Jurkat, Clone E6-1 (cell line): Measurements from ENCODE around the gene JUP.
A peak's percentile ranks its signal among the peaks of the same experiment; 100 is the strongest.

Experiments used
- DNase-seq: peaks from one replicate; pipeline ENCODE4 v3.0.0-alpha.2; 2011; ENCODE audit warnings: low read depth, low spot score
- H3K4me3 ChIP-seq: 2 replicates; pipeline ENCODE4 v1.5.1; 2011; ENCODE audit warnings: mild to moderate bottlenecking, low read length, control low read depth, moderate library complexity

Gene JUP

GRCh38 chr17:41811549-41812380 is 25.3 kb upstream of the JUP start, which contains the start of gene P3H4:
Gene P3H4 (minus strand): TSS chr17:41811949. CDS start chr17:41811915, 34 bp downstream.
- DNase-seq: peak; percentile 47
- peak within 1 kb of the TSS; percentile 55 for H3K4me3 ChIP-seq

- peak overlapping the region; percentile 55 for H3K4me3 ChIP-seq
- DNase-seq: no peak
Observed at GRCh38 chr17:41810659-41811548, 24.4 kb upstream of the JUP start.

DNA sequence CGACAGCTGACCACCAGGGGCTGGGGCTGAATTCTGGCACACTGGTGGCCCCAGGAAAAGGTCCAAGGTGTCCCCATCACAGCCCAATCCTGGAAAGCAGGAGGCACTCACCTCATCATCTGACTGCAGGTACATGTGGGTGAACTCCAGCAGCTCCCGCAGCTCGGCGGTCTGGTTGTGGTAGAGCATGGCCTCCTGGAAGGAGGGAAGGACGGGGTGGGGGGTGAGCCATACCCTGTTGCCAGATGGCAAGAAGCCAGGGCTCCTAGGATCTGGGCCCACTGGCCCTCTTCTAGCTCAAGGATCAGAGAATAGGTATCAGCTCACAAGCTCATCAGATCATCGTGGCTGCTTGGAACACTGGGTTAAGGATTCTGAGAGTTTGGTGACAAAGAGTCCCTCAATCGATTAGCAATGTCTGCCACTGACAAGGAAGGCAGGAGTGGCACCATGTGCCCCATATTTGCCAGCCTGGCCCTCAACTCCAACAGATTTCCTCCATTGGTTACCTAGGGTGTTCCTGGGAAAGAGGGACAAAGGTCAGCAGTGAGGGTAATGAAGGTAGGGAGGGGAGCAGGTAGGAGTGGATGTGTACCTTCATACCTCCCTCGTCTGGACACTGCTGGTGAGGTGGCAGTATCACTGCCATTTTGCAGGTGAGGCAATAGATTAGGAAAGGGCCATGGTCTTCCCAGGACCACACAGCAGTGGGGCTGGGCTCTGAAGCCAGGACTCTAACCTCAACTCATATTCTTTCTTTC is 20.4 kb upstream of the JUP start:
- no peak for DNase-seq

GRCh38 chr17:41803049-41804020 is 16.8 kb upstream of the JUP start:
- DNase-seq: no peak

More for the DNA sequence above, 20.4 kb upstream of the JUP start:
- H3K4me3 ChIP-seq: no peak overlapping the region

DNA sequence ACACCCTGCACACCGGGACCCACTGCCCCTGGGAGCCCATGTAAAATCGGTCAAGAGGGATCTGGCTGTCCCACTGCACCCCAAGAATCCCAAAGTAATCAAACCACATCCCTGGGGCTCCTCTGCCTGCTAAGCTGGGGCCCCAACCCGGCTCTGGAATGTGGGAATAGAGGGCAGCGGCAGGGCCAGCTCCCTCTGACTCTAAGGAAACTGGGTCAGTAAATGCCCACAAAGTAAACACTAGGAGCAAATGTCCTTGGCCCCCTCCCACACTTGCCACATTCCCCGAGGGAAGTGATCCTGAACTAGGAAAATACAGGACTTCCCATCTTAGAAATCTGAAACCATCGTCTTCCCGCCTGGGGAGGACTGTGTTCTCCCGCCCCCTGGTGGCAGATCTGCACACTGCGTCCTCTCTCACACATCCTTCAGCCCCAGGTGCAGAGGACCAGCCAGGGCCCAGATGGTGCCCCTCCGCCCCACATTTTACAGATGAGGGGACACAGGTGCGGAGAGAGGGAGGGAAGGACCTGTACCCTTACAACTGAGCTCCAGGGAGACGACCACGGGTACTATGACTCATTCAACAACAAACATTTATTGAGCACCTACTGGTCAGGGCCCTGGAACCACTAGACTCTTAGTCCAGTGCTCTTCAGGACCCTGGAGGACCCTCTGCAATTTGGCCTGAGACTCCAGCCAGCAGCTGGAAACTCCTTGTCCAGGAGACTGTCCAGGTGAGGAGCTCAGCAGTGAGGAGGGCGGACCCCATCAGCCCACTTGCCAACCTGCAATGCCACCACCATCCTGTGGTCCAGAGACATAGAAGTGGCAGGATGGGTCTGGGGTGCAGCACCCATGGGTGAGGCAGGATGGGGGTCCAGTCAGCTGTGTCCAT is 15.1 kb upstream of the JUP start:
- peak; percentile 53 for DNase-seq
- H3K4me3 ChIP-seq: no peak overlapping the region

More at GRCh38 chr17:41803049-41804020, 16.8 kb upstream of the JUP start:
- no peak overlapping the region for H3K4me3 ChIP-seq

- DNase-seq: no peak
Observed at GRCh38 chr17:41800601-41801373, 14.3 kb upstream of the JUP start.

DNA sequence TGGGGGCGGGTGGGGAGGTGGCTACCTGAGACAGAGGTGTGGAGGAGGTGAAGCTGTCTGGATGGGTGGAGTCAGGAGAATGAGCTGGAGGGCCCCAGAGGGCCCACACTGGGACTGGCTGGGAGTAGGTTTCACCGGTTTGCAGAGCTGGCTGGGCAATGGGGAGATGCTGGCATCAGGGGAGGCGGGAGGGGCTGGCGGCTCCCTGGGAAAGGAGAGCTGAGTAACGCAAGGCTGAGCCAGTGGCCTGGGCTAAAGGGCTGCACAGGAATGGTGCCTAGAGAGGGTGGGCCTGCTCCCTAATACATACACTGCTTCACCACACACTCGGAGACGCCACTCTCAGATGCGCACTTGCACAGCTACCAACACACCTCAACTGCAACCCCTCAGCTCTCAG is 12.9 kb upstream of the JUP start:
- no peak for DNase-seq
- H3K4me3 ChIP-seq: no peak overlapping the region

More at GRCh38 chr17:41800601-41801373, 14.3 kb upstream of the JUP start:
- no peak overlapping the region for H3K4me3 ChIP-seq

DNA sequence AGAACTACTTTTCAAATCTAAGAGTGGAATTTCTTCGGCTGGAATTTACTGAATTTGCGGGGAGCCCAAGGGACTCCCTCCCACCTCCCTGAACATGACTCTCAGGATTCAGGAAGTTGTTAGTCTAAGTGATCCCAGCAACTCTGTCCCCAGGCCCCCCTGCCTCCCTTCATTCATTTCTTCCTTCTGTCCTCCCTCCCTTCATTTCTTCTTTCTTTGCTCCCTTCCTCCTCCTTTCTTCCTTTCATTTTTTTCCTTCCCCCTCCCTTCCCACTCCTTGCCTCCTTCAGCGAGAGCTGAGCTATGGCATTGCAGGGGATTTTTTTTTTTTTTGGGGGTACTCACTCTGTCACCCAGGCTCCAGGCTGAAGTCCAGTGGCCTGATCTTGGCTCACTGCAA is 10.9 kb upstream of the JUP start:
- no peak for DNase-seq
- no peak overlapping the region for H3K4me3 ChIP-seq

DNA sequence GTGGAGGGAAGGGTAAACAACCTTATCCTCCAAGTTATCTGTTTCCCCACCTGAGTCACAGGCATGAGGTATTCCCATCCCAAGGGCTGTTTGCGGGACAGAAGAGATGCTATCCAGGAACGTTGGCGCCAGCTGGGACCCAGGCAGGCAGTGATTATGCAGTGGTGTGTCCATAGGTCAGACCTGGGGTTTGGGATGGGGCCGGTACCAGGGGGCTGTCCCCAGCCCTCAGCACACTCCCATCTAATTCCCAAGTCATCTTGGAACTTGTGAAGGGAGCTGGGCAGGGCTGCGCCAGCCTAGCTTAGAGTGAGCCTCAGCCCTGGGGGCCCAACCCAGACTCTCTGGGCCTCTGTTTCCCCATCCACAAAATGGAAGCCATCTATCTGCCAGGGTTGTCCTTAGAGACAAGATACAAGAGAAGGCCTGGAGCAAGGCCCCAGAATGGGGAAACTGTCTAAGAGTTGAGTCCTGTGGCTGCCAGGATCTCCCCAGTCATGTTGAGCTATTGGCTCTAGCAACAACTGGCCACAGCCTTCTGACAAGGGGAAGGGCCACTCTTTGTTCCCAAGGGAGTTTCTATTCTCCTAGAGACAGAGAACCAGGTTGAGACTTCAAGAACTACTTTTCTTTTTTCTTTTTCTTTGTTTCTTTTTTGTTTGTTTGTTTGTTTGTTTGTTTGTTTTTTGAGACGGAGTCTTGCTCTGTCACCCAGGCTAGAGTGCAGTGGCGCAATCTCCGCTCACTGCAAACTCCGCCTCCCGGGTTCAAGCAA is 9.8 kb upstream of the JUP start:
- no peak for DNase-seq
- no peak overlapping the region for H3K4me3 ChIP-seq

DNA sequence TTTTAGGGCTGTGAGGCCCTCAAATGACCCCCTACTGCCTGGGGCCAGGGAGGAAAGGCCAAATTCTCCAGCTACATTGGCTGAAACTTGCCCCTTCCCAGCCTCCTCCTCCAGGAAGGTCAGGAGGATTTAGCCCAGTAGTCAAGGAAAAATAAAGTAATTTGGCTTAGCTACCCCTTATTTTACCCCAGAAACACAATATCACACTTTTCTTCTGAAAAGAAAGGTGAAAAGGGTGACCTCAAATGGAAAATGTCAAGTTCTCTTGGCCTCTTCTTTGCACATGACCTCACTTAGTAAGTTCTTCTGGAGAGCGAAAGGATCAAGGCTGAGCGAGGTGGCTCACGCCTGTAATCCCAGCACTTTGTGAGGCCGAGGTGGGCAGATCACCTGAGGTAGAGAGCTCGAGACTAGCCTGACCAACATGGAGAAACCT is 8.0 kb upstream of the JUP start:
- H3K4me3 ChIP-seq: no peak overlapping the region
- no peak for DNase-seq

DNA sequence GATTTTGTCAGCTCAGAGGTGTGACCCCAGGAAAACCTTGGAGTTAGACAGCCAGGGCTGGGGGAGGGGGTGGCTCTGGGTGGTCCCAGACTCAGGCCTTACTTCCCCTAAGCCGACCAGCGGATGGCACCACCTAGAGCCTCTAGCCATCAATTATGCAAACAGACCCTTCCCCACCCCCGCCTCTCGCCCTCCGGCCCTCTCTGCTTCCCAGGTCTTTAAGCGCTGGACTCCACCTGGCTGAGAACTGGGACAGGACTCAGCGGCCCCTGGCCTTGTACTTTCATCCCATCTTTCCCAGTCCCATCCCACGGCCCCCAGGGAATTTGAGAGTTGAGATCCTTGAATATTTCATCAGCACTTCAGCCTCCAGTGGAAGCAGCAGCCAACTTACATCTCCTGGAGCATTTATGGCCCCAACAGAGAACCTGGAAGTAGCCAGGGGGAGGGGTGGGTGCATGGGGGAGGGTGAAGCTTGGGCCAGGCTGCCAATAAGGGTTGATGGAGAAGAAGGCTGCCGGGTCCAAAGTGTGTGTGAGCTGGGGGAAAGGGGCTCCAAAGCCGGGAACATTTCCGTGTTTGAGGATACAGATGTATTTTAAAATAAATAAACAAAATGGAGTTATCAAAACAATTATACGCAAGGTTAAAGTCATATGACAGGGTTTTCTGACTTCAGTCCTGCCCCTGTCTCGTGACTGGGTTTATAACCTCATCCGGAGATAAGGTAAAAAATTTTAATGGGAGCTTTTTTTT is 7.5 kb upstream of the JUP start:
- no peak overlapping the region for H3K4me3 ChIP-seq
- DNase-seq: no peak

- no peak for DNase-seq
- H3K4me3 ChIP-seq: no peak overlapping the region
Observed at GRCh38 chr17:41792845-41793783, 6.6 kb upstream of the JUP start.

DNA sequence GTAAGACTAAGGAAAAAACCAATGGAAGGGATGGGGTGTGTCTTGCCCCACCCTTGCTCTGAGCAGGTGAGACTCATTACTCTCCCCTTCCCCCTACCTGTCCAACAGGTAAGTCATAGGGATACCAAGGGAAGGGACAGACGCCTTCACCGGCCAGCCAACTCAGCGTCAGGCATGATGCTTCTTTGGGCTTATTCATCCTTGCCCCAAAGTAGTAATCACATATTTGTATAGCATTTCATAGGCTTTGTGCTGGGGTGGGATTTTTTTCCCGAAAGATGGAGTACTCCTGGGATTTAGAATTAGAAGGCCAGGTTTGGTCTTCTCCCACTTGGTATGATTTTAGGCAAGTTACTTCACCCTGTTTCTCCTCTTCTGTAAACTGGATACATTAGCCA is 509 bp upstream of the JUP start:
- H3K4me3 ChIP-seq: no peak overlapping the region
- DNase-seq: no peak

DNA sequence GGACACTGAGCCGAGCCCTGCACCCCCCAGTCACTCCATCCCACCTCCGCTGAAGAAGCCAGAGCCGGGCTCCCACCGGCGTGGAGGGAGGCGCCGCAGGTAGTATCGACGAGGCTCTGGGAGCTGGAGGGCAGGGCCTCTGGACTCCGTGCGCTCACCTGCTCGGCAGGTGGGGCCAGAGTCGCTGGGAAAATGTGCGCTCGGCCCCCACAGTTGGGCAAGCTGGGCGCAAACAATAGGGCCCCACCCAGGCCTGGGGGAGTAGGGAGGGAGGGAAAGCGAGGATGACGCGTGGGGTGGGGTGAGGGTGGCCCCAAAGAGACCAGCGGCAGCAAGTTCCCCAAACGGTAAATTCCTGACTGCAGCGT is 668 bp downstream of the JUP start:
- no peak for DNase-seq
- H3K4me3 ChIP-seq: no peak overlapping the region
